ENCODE measurements around the gene SIGLEC1. TPM values are rescaled to one million over a fixed set of nuclear protein-coding genes. Genes with fewer than 3 reads are reported as not detected.

SIGLEC1 gene
- total RNA-seq, 1 donor from 2014 or later, result 23.2 TPM

DNA sequence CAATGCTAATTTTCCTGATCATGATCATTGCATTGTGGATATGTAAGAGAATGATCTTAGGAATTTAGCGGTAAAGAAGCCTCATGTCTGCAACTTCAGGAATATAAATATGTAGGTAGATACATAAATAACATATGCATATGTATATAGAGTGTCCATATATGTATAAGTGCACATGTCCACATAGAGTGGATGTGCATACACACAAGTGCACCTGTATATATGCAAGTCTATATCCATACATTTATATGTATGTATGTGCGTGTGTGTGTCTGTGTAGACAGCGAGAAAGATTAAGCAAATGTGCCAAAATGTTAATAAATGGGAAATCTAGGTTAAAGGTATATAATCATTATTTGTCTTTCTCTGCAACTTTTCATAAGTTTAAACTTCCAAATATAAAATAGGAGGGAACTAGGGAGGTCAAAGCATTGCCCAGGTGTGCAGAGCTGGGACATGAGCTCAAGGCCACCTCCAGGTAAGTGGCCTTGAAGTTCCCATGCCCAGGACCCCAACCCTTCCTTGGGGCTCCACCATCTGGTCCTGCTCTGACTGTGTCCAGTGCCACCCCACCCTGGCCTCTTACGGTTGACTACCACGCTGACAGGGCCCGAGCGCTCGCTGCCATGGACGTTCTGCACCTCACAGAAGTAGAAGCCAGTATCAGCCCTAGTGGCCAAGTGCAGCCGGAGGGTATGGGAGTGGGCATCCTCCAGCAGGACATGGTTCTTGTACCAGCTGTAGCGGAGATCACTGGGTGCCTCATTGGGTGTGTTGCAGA lies 9.6 kb downstream of the SIGLEC1 start:
- H3K4me1 ChIP-seq, result peaks cover 4 to 5% of the 10 kb centered on the region in 2 donors
- H3K27ac ChIP-seq, result no peak overlapping the region
- no peaks in the 10 kb centered on the region for H3K36me3 ChIP-seq
- H3K4me3 ChIP-seq, result no peak overlapping the region
- DNase-seq (ENCODE audit: low spot score in 2 of 2), result no peak
- no peaks in the 10 kb centered on the region for H3K27me3 ChIP-seq
- intact Hi-C loops (cut with DNase I), result no loop called here
- TF ChIP-seq, protein P1, sequence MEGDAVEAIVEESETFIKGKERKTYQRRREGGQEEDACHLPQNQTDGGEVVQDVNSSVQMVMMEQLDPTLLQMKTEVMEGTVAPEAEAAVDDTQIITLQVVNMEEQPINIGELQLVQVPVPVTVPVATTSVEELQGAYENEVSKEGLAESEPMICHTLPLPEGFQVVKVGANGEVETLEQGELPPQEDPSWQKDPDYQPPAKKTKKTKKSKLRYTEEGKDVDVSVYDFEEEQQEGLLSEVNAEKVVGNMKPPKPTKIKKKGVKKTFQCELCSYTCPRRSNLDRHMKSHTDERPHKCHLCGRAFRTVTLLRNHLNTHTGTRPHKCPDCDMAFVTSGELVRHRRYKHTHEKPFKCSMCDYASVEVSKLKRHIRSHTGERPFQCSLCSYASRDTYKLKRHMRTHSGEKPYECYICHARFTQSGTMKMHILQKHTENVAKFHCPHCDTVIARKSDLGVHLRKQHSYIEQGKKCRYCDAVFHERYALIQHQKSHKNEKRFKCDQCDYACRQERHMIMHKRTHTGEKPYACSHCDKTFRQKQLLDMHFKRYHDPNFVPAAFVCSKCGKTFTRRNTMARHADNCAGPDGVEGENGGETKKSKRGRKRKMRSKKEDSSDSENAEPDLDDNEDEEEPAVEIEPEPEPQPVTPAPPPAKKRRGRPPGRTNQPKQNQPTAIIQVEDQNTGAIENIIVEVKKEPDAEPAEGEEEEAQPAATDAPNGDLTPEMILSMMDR (IDR thresholded peaks at IDR 0.05), result no peak
- no peaks in the 10 kb centered on the region for H3K9me3 ChIP-seq

DNA sequence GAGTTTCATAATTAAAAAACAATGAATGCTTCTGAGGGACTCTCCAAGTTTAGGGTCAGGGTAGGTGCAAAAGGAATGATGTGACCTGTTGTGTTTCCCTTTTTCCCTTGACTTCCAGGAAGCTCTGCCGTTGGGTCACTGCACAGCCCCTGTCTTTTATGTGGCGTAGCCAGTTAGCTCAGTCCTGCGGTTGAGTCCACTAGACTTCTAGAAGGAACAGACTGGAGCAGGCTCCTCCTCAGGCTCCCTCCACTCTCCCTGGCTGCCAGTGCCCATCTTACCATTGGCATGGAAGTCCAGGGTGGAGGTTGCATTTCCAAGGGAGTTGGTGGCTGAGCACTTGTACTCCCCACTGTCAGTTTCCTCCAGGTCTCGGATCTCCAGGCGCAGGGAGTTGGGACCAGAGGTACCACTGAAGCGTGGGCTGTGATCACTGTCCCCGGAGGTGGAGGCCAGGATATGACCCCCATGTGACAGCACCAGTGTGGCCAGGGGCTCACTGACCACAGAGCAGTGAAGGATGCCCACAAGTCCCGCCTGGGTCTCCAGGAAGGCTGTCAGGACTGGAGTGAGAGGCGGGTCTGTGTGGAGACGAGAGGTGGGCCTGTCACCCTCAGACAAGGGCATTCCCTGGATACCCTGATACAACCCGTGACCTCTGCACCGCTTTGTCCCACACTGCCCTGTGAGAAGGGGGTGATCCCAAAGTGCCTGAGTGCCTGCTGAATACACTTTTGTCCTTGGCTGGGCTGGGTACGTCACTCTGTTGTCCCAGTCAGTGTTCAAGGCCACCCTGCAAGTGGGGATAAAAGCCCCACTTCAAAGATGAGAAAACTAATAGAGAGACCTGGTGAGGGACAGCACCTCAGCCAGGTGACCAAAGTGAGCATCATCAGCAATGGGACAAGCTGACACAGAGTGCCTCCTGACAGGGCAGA lies 11.1 kb downstream of the SIGLEC1 start:
- TF ChIP-seq, protein P1 (IDR thresholded peaks at IDR 0.05), result no peak
- Histone ChIP-seq H3K4me1 (no peaks in the 10 kb centered on the region), H3K4me3 (no peak overlapping the region), H3K27me3 (no peaks in the 10 kb centered on the region), H3K36me3 (no peaks in the 10 kb centered on the region), H3K9me3 (peaks cover 0 to 2% of the 10 kb centered on the region in 2 donors), H3K27ac (no peak overlapping the region)
- no peak for DNase-seq (ENCODE audit: low spot score in 2 of 2)
- intact Hi-C loops (cut with DNase I), result no loop called here

DNA sequence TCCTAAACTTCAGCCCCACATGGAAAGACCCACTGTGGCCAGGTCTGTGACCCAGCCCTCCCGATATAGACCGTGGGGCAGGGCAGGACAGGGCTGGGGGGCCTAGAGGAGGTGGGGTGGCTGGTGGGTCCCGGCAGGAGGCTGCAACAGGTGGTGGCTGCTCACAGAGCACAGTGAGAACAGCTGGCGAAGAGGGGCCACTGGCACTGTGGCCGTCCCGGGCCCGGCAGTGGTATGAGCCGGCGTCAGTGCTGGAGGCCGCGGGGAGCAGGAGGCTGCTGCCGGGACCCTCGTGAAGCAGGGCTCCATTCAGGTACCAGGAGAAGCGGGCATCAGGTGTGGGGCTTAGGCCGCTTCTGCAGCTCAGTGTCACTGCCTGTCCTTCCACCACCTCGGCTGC lies 13.4 kb downstream of the SIGLEC1 start:
- DNase-seq (ENCODE audit: low spot score in 2 of 2), result no peak
- no peak overlapping the region for H3K4me3 ChIP-seq
- no peaks in the 10 kb centered on the region for H3K4me1 ChIP-seq
- H3K36me3 ChIP-seq, result no peaks in the 10 kb centered on the region
- peaks cover 0 to 3% of the 10 kb centered on the region in 2 donors for H3K9me3 ChIP-seq
- no peak overlapping the region for H3K27ac ChIP-seq
- H3K27me3 ChIP-seq, result no peaks in the 10 kb centered on the region
- intact Hi-C loops (cut with DNase I), result no loop called here
- TF ChIP-seq, protein P1 (IDR thresholded peaks at IDR 0.05), result no peak

DNA sequence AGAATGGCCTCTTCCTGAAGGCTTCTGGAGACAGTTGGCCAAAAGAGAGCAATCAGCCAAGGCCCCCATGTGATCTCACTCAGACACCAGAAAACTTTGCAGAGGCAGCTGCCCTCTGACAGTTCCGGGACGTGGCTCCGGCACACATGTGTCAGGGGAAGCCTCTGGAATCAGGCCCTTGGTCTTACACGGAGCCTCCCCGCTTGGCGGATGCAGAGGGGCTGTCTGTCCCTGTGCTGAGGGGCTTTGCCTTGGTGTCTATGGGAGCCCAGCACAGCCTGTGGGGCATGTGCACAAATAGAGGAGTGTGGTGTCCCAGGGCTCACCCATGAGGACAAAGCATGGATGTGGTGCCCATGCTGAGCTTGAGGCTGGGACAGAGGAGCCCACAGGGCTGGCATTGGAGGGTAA lies 13.8 kb downstream of the SIGLEC1 start:
- no peak overlapping the region for H3K27ac ChIP-seq
- H3K36me3 ChIP-seq, result no peaks in the 10 kb centered on the region
- DNase-seq (ENCODE audit: low spot score in 2 of 2), result no peak
- H3K27me3 ChIP-seq, result no peaks in the 10 kb centered on the region
- no peak overlapping the region for H3K4me3 ChIP-seq
- intact Hi-C loops (cut with DNase I), result no loop called here
- TF ChIP-seq, protein P1 (IDR thresholded peaks at IDR 0.05), result no peak
- H3K9me3 ChIP-seq, result peaks cover 0 to 3% of the 10 kb centered on the region in 2 donors
- no peaks in the 10 kb centered on the region for H3K4me1 ChIP-seq

DNA sequence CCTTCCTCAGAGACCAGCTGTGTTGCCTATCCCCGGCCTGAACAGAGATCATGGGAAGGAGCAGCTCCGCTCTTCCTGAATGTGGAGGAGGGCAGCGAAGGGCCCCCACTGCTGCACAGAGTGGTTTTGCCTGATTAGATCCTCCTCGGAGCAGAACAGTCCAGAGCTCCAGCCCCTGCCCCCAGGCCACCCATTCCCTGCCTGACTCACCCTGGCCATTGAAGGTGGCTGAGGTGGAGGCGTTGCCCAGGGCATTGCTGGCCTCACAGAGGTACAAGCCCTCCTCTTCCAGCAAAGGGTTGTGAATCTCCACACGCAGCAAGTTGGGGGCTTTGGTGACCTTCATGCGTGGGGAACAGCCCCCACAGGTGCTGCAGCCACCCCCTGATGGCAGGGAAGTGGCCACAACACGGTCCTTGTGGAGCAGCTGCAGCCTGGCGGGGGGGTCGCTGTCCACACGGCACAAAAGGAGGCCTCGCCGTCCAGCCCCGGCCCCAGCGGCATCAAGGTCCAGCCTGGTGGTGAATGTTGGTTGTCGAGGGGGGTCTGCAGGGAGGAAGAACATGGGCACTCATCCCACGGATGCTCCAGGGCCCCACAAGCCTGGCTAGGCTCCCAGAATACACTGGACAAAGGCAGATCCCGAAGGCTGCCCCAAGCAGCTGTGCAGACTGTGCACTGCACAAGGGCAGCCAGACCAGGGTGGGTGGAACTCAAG lies 14.7 kb downstream of the SIGLEC1 start:
- no peak for DNase-seq (ENCODE audit: low spot score in 2 of 2)
- no peaks in the 10 kb centered on the region for H3K4me1 ChIP-seq
- TF ChIP-seq, protein P1 (IDR thresholded peaks at IDR 0.05), result no peak
- no peaks in the 10 kb centered on the region for H3K36me3 ChIP-seq
- intact Hi-C loops (cut with DNase I), result no loop called here
- peaks cover 0 to 3% of the 10 kb centered on the region in 2 donors for H3K9me3 ChIP-seq
- H3K27me3 ChIP-seq, result no peaks in the 10 kb centered on the region
- H3K27ac ChIP-seq, result no peak overlapping the region
- no peak overlapping the region for H3K4me3 ChIP-seq
